Left kidney (tissue), 2 donors: ENCODE data around the gene ERBB2. TPM values are rescaled to one million over a fixed set of nuclear protein-coding genes. Genes with fewer than 3 reads are reported as not detected.

Experiments used
- DNase-seq: peaks from one replicate; pipeline ENCODE4 v3.0.0-alpha.2; 2013
- polyA plus RNA-seq: library from polyadenylated mRNA; unstranded; fragments of 120-200 nt; gene quantifications from one replicate; pipeline ENCODE4 v1.2.1, GENCODE V29; 2013; ENCODE audit not compliant: insufficient read length

Gene ERBB2
- polyA plus RNA-seq, 1 donor = 173 TPM

DNA sequence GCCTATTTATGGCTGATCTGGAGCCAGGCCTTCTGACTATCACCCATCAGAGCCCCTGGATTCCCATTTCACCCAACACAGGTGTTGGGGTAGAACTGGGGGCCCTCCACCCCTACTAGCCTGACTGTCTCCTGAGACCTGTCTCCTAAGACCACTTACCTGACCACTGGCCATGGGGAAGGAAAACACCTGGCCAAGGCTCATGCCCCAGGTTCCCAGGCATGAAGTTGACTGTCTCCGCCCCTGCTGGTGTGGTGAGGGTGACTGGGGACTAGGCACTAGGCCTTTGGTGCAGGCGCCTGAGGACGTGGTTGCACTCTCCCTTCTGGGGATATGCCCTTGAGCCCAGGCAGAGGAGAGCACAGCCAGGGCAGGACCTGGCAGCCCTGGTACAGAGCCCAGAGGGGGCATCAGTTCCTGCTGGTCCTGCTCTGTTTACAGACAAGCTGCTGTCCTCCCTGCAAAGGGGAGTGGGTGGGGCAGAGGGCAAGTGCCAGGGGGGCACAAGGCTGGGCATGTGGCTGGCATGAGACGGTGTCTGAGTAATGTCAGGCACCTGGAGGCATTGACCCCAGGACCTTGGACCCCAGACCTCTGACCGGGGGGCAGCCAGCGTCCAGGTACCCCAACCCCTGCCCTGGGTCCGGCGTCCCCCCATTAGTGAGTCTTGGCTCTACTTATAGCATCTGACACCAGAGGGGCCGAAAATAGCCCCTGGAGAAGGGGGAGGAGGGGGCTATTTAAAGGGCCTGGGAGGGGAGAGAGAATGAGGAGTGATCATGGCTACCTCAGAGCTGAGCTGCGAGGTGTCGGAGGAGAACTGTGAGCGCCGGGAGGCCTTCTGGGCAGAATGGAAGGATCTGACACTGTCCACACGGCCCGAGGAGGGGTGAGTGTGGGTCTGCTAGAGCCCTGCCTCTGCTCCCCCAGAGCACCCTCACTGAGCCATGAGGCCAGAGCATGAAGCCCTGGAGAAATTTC lies 35.0 kb upstream of the ERBB2 start, which contains the start of gene TCAP:
TCAP (plus strand) TSS at position 769 of the 981 bp plus-strand sequence; CDS start at position 780, 11 bp downstream.
- no peak for DNase-seq

DNA sequence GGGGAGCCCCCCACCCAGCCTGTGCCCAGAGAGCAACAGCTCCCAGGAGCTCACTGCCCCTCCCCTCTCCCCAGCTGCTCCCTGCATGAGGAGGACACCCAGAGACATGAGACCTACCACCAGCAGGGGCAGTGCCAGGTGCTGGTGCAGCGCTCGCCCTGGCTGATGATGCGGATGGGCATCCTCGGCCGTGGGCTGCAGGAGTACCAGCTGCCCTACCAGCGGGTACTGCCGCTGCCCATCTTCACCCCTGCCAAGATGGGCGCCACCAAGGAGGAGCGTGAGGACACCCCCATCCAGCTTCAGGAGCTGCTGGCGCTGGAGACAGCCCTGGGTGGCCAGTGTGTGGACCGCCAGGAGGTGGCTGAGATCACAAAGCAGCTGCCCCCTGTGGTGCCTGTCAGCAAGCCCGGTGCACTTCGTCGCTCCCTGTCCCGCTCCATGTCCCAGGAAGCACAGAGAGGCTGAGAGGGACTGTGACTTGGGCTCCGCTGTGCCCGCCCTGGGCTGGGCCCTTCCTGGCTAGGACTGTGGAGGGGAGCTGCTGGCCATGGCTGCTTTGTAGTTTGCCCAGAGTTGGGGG lies 34.1 kb upstream of the ERBB2 start:
- no peak for DNase-seq

DNA sequence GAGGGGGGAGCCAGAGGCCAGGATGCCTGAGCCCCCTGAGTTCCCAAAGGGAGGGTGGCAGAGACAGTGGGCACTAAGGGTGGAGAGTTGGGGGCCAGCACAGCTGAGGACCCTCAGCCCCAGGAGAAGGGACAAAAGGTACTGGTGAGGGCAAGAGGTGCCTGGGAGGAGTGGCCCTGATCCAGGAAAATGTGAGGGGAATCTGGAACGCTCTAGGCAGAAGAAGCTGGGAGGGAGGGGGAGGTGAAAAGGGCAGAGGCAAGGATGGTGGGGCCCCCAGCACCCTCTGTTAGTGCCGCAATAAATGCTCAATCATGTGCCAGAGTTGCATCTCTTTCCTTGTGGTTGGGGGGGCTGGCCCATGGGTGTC lies 33.6 kb upstream of the ERBB2 start:
- no peak for DNase-seq

DNA sequence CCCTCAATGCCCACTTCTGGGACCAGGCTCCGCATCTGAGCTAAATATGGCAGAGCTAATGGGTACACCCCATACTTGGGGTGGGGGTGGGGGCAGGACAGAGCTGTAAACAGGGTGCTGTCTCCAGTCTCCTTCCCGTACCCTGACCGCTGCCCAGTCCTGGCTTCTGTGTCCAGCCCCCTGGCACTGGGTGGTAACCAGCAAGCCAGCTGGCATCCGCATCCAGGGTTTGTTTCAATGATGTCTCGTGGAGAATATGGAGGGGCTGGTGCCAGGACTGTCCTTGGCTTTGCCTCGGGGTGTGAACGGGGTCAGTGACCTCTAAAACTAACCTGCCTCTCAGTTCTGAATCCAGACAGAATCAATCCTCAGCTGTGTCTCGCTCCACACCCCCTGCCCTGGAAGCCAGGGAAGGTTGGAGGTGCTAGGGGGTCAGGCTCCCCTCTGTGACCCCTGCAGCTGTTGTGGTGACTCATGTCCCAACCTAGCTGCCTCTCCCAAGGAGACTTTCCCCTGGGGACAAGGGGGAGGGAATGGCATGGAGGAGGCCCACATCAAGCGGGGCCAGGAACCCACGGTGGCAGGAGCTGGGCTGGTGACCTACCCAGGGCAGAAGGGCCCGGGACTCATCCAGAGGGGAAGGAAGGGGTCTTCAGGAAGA lies 33.1 kb upstream of the ERBB2 start:
- DNase-seq = no peak

DNA sequence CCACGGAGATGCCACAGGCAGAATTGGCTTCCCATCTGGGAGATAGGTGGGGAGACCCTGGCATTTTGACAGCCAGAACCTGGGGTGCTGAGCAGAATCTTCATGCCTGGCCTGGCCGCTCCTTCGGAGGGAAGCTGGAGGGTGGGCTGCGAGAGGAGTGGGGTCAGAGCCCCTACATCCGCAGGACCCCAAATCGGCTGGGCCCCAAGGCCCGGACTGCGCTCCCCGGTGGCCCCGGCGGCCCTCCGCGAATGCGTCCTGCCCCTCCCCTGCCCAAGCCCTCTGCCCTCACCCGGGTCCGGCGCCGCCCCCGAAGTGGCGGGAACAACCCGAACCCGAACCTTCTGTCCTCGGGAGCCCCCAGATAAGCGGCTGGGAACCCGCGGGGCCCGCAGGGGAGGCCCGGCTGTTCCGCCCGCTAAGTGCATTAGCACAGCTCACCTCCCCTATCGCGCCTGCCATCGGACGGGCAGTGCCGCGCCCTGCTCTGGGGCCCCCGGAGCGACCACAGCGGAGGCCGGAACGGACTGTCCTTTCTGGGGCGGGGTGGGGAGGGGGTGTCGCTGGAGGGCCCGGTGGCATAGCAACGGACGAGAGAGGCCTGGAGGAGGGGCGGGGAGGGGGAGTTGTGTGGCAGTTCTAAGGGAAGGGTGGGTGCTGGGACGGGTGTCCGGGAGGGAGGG lies 32.5 kb upstream of the ERBB2 start:
- DNase-seq = no peak

DNA sequence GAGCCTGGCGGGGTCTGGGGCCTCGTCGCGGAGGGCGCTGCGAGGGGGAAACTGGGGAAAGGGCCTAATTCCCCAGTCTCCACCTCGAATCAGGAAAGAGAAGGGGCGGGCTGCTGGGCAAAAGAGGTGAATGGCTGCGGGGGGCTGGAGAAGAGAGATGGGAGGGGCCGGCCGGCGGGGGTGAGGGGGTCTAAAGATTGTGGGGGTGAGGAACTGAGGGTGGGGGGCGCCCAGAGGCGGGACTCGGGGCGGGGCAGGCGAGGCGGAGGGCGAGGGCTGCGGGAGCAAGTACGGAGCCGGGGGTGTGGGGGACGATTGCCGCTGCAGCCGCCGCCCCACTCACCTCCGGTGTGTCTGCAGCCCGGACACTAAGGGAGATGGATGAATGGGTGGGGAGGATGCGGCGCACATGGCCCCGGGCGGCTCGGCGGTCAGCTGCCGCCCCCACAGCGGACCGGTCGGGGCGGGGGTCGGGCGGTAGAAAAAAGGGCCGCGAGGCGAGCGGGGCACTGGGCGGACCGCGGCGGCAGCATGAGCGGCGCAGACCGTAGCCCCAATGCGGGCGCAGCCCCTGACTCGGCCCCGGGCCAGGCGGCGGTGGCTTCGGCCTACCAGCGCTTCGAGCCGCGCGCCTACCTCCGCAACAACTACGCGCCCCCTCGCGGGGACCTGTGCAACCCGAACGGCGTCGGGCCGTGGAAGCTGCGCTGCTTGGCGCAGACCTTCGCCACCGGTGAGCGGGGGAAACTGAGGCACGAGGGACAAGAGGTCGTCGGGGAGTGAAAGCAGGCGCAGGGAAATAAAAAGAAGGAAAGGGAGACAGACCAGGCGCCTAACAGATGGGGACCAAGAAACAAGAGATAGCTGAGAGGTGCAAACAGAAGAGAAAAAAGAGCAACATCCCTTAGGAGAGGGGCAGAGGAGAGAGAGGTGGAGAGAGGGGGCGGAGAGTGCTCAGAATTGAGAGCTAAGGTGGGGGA lies 31.6 kb upstream of the ERBB2 start, which contains the start of gene PNMT:
PNMT (plus strand) TSS at position 509 of the 980 bp plus-strand sequence; CDS start at position 532, 23 bp downstream.
- peak; percentile 59 for DNase-seq

DNA sequence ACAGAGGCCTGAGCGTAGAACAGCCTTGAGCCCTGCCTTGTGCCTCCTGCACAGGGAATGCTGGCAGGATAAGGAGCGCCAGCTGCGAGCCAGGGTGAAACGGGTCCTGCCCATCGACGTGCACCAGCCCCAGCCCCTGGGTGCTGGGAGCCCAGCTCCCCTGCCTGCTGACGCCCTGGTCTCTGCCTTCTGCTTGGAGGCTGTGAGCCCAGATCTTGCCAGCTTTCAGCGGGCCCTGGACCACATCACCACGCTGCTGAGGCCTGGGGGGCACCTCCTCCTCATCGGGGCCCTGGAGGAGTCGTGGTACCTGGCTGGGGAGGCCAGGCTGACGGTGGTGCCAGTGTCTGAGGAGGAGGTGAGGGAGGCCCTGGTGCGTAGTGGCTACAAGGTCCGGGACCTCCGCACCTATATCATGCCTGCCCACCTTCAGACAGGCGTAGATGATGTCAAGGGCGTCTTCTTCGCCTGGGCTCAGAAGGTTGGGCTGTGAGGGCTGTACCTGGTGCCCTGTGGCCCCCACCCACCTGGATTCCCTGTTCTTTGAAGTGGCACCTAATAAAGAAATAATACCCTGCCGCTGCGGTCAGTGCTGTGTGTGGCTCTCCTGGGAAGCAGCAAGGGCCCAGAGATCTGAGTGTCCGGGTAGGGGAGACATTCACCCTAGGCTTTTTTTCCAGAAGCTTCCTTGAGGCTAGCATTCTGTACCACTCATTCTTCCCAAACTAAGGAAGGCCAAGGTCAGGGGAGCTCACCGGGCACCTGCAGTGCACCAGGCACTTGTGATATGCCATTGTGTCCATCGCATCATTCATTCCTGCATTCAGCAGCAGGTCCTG lies 29.7 kb upstream of the ERBB2 start:
- DNase-seq = no peak

DNA sequence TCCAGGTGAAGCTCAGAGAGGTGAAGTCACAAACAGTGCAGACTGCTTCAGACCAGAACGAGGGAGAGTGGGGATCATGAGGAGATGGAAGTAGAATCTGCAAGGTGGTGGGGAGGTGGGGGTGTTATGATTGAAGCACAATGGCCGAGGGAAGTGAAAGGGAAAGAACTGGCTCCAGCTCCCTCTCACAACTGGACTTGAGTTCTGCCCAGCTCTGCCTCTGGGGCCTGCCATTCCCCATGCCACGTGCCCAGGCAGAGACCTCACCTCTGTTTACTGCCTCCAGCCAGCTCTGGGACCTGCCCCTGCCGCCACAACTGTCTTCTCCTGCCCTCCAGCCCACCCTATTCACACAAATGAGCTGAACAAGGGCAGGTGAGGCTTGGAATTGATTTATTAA lies 29.1 kb upstream of the ERBB2 start:
- DNase-seq = no peak

DNA sequence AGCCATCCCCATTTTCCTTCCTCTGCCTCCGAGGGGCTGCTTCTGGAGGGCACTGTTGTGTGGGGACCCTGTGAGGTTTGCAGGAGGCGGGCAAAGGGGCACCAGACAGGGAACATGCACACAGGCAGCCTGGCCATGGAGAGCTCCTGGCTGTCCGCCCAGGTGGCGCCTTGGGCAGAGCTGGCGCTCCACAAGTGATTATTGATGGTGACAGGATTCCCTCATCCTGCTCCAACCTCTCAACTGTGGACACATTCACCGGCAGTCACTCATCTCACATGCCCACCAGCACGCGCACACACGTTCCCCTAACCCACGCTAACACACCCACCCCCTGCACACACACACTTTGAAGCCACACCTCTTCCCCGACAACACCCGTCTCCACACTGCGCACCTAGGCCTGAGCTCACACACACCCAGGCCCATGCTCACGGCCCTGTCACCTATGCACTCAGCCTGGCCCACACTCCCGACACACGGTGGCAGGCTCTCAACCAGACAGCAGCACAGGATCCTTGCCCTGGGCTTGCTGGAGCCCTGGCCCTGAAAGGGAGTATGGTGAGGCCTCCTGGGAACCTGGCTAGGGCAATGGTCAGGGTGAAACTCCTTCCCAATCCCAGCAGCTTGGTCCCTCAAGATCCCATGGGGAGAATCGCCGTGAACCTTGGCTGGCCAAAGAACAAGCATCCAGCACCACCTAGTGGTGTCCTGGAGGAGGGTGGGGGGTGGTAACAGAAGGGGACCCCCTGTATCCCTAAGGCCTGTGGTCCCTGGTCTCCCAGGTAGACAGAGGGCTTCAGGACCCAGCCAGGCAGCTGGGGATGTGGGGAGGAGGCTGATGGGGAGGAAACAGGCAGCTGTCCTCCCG lies 28.0 kb upstream of the ERBB2 start:
- no peak for DNase-seq

DNA sequence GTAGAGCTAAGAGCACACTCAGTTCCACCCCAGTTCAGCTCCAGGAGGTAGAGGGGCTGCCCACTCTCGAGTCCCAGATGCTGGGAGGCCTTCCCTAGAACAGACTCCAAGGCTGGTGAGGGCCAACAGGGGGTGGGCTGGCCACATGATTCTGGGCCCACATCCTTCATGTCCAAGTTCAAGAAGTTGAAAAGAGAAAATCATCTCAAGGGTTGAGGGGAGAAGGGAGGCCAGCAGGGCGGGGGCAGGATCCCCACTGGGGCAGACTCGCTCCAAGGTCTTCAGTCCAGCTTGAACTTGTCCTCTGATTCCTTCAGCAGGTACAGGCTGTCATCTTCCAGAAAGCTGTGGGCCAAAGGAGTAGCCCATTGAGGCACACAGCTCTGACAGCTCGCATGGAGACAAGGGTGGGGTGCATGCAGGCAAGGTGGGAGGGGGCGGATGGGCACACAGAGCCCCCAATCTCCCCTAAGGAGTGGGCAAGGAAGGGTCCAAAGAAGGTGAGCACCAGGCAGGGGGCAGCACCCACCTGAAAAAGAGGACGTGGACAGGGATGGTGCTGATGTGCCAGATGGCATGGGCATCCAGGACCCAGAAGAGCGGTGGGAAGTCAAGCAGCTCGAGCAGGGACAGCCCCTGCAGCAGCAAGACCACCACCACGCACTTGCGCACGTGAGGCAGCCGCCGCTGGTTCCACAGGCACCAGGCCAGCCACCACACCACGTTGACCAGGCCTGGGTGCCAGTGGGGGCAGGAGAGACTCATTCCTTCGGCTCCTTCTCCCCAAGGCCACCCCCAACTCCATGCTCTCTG lies 27.1 kb upstream of the ERBB2 start:
- DNase-seq = no peak

DNA sequence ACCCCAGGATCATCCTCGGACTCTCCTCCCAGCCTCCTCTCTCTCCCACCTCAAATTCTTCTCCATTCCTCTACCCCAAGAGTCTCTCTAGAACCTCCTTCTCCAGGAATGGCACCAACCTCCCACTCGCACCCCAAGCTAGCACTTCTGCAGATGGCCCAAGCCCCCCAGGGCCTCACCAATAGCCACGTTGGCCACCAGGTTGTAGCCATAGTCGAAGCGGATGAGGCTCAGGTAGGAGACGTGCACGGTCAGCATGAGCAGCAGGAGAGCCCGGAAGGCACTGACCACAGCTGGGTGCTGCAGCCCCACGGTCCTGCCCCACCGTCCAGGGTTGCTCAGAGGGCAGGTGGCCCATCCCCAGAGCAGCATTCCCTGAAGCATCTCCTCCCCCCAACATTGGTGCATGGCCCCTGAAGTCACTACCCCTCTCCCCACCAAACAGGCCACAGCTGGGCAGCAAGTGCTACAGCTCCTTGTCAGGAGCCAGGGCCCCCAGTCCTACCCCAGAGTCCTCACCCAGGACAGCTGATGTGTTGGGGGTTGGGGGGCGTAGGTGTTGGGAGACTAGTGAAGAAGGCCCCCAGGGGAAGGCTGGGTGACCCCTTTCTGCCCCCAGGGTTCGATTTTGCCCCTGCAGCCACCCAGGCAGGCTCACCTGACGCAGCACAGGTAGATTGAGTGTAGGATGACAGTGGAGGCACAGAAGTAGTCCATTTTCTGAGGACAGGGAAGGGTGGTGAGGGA lies 26.4 kb upstream of the ERBB2 start:
- no peak for DNase-seq

DNA sequence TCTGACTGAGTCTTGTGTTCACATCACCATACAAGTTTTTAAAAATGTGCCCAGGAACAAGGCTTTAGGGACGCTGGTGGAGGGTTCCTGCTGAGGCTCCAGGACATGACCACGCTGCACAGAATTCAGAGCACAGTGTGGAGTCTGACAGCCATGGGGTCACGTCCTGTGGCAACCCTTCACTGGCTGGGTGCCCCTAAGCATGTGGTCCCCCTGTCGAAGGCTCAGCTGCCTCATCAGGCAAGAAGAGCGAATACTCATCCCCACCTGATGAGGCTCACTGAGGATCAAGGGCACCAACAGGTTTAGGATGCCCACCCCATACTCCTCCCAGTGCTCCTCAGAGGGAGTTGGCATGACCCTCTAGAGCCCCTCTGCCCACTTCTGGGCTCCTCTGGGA lies 25.7 kb upstream of the ERBB2 start:
- no peak for DNase-seq

DNA sequence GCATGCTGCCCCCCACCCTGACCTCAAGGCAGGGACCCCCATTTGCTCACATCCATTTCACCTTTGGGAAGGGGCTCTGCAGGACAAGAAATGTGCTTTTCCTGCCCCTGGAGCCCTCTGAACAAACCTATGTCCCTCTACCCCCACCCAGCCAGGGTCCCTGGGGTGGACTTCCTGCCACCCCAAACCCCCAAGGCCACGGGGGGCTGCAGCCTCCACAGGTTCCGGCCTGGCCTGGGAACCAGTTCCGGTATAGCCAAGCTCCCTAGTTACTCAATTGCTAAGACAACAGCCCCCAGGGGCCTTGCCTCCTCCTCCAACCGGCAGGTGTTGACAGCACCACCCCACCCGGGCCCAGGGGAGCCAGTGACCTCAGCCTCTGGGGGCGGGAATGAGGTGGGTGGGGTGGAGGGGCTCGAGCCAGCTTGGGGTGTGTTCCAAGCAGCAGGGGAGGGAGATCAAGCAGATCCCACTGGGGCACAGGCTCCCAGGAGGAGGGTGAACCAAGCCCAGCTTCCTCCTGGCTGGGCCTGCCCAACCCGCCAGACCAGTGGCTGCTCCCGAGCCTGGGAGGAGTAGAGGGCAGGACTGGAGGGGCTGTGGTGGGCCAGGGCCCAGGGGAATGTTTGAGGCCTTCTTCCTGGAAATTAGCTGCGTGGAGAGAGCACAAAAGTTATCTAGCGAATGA lies 25.0 kb upstream of the ERBB2 start:
- DNase-seq = no peak

DNA sequence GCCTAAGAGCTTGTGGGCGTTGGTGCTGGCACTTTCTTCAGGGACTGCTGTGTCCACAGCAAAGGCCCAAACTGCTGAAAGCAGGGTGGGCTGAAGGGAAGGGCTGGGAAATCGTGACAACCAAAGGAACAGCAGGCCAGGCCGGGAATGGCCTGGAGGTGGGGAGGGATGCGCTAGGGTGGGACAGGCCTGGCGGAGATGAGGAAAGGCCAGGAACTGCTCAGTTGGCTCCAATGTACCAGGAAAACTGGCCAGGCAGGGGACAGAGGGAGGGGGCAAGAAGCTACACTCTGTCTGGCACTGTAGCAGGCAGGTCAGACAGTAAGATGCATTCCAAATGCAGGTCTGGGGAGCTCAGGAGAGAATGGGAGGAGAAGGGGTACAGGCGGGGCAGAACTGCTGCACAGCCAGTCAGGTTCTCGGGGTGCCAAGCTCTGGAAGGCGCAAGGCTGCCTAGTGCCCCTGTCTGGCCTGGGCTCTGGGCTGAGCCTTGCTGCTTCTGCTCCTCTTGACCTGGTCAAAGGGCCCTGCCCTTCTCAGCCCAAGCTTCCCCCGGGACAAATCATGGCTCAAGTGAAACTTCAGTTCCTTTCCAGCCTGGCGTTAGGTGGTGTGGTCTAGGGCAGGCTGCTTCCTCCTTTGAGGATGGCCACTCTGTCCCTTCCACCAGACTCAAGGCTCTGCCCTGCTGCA lies 24.3 kb upstream of the ERBB2 start:
- DNase-seq = no peak

DNA sequence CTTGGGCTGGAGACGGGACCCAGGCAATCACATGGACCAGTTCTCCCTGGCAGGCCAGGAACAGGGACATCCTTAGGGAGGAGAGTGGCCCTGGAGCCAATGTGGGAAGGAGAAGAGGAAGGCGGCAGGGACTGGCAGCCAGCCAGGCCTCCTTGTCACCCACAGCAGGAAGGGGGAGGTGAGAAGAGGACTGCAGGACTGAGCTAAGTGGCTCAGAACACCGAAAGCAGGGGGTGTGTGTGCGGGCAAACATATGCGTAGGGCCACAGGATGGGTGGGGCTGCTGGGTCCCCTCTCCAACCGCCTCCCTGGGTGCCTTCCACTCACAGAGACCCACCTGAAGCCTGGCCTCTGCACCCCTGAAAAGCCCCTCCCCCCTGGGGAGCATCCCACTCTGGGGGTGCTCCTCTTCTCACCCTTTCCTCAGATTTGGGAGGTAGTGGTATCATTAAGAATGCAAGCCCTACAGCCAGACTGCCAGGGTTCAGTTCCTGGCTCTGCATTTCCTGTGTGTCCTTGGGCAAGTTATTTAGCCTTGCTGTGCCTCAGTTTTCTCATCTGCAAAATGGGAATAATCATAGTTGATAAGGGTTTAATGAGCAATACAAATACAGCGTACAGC lies 23.6 kb upstream of the ERBB2 start:
- no peak for DNase-seq

DNA sequence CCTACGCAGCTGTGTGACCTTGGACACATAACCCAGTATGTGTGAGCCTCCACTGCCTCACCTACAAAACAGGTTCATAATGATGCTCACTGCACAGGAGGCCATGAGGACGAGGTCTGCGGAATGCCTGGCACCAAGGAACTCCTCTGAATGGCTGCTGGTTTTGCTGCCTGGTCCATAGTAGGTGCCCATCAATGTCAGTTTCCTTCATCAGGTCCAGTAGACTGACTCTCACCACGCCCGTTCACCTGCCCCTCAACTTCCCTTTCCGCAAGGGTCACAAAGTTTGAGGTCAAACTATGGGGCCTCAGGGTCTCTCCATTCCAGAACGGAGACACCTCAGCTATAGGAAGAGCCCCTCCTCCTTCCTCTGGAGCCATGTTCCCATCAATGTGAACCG lies 22.8 kb upstream of the ERBB2 start:
- DNase-seq = no peak
